GM18502 (cell line): ENCODE results near the gene PCED1A.

Source experiments
- ATAC-seq: cut with Tn5 transposase; IDR thresholded peaks from one replicate; pipeline ENCODE4 v1.9.1; 2021; ENCODE audit warnings: mild to moderate bottlenecking; ENCODE audit not compliant: unreplicated experiment, poor library complexity

Gene PCED1A

GRCh38 chr20:2866236-2866635, 25.8 kb upstream of the PCED1A start:
- no peak for ATAC-seq

- ATAC-seq = no peak
These were observed 25.2 kb upstream of the PCED1A start for GRCh38 chr20:2865630-2866029.

- ATAC-seq = no peak
These were observed 24.6 kb upstream of the PCED1A start for GRCh38 chr20:2865101-2865500.

DNA sequence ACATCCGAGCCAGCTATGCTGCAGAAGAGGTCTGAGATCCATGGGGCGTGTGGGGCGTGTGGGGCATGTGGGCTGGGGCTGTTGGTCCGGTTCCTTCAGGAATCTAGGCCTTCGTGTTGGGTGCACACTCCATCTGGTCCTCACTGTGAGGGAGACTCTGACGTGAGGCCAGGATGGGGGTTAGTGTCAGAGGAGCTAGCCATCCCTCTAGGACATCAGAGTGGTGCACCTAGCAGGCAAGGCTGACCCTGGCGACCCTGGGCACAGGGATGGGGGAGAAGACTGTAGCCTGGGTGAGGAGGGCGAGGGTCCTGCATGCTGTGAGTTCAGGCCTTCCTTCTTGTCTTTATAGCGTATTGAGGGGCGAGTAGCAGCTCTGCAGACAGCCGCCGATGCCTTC, 24.2 kb upstream of the PCED1A start:
- no peak for ATAC-seq

- ATAC-seq = no peak
These were observed 19.1 kb upstream of the PCED1A start for GRCh38 chr20:2859330-2860121.

- ATAC-seq = no peak
These were observed 18.1 kb upstream of the PCED1A start for GRCh38 chr20:2858591-2858990.

DNA sequence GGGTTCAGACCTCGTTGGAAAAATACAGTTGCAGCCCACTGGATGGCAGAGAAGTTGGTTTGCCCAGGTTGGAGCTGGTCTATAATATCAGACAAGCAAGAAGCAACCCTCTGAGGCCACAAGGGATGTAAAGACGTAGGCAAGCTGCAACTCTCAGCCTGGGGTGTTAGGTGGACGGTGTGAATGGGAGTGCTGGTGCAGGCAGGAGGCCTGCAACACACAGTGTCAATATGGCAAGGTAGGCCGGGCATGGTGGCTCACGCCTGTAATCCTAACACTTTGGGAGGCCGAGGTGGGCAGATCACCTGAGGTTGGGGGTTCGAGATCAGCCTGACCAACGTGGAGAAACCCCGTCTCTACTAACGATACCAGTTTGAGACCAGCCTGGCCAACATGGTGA, 10.6 kb upstream of the PCED1A start:
- ATAC-seq = no peak

GRCh38 chr20:2849529-2849928, 9.1 kb upstream of the PCED1A start:
- ATAC-seq = no peak

GRCh38 chr20:2847802-2848201, 7.3 kb upstream of the PCED1A start:
- ATAC-seq = no peak

GRCh38 chr20:2846698-2847097, 6.2 kb upstream of the PCED1A start:
- no peak for ATAC-seq

DNA sequence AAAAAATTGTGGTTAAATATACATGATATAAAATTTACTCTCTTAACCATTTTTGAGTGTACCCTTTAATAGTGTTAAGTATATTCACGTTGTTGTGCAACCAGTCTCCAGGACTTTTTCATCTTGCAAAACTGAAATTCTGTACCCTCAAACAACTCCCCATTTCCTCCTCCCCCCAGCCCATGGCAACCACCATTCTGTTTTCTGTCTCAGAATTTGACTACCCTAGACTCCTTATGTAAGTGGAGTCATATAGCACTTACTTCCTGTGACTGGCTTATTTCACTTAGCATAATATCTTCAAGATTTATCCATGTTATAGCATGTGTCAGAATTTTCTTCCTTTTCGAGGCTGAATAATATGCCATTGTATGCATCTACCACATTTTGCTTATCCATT, 5.2 kb upstream of the PCED1A start:
- no peak for ATAC-seq

DNA sequence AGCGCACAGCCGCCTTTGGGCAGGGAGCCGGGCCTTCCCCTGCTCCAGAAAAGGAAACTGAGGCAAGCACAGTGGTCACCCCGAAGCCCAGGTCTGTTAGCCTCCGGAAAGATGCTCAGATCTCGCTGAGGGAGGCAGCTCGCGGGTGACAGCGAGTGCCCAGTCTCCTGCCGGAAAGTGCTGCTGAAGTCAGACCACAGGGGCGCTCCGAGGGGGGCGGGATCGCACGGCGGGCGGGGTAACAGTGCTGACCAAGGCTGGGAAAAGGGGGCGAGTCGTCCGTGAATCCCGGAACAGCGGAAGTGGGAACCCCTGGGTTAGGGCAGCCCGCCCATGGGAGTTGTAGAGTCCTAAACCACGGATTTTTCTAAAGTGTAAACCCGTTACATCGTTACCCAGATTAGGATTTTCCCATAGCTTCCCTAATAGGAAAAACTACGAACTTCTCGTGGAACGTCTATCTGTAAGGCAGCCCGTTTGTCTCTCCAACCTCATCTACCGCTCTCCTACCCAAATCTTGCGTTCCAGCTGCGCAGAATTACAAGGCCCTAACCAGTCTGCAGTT, 594 bp upstream of the PCED1A start:
- ATAC-seq = peak; percentile 31

DNA sequence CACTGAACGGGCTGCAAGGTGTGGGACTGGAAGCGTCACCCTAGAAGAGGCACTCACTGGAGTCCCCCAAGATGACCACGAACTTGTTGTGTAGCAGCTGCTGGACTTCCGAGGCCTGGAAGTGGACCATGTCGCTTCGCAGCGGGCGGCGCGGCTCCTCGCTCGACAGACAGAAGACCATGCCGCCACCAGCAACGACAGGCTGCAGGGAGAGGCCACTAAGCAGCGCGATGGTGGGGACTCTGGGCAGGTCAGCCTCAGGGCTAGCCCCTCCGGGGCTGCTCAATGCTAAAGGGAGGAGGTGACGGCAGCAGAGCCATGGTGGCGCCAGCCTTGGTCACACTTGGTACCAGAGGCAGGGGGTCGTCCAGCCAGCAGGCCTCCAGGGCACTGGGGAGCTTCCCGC, 720 bp downstream of the PCED1A start:
- ATAC-seq = no peak

DNA sequence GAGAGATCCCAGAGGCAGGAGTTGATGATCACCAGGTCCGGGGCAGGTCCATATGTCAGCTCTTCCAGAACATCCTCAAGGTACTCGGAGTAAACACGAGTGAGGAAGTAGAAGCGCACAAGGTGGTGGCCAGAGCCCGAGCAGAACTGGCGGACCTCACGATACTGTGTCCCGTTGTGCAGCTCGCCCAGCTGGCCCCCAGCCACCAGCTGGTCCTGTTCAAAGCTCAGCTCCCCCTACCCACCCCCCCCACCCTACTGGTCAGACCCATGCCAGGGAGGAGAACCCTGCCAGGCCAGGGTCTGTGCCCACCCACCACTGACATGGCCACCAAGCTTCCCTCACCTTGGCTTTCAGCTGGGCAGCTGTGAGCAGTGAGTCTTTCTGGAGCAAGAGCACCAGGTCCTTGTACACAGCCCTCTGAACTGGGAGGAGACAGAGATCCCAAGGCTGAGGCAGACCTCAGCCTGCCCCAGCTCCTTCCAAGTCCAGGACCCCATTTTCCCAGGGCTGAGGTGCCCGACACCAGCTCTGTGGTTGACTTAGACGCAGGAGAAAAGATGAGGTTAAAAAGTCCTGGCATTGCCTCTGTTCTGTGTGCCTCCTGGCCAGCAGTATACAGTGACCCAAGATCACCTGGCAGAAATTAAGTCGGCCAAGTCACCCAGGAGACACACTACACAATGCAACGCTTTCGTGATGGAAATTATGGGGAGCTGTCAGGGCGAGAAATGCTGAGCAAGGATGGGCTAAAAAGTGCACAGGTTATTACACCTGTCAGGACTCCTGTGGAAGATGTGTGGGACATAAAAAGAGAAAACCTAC, 1.4 kb downstream of the PCED1A start:
- no peak for ATAC-seq

GRCh38 chr20:2838170-2838797, 2.2 kb downstream of the PCED1A start:
- ATAC-seq = no peak

DNA sequence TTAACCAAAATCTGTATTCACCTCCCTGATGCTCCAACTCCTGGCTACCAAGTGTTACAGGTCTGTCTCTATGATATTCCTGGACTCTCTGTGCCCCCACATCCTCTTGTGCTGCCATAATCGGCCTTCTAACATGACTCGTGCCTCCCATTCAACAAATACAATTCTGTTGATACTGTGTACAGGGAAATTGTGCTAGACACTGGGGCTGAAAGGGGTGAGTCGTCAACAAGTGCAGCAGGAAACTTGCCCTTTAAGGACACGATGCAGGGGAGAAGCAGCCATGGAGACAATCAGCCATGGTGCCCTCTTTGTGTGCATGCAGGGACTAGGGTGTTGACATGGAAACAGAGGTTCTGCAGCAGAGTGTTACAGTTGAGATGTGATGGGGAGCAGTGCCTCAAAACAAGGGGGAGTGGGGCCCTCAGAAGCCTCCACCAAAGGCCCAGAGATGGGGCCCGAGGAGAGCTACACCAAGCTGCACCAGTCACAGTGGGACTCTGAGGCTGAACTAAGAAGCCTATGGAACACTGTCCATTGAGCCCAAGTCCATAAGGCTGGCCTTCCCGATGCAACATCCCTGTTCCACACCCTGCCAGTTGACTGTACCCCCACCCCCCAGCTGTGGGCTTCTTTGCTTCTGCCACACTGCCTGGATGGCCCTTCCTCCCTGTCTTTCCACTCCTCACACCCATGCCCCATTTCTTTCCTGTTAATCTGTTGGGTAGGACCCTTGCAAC, 3.1 kb downstream of the PCED1A start:
- no peak for ATAC-seq

DNA sequence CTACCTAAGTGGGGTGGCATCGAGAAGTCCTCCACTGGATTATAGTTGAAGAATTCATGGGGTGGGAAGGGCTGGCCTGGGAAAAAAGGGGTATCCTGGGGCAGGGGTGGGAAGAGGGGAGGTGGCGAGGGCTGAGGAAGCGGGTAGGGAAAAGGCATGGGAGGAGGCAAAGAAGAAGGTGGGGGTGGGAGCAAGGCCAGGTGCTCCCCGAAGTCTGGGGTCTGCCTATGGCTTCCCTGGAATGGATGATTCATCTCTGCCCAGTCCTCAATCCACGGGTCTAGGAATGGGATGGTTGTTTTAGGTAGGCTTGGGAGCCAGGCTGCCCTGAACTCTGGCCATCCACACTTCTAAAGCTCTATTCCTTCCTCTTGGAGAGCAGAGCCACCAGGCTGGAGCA, 4.4 kb downstream of the PCED1A start:
- ATAC-seq = no peak

GRCh38 chr20:2835331-2835796, 5.1 kb downstream of the PCED1A start:
- ATAC-seq = no peak

GRCh38 chr20:2834401-2835110, 5.9 kb downstream of the PCED1A start:
- no peak for ATAC-seq
